HG03442 (cell line): ENCODE measurements around the gene PANK3.
"Not testable (repeated sequence)": the region's sequence is repeated elsewhere in the genome, so short reads cannot be mapped to it uniquely, and the experiment has no call there.

Source experiments
- ATAC-seq: cut with Tn5 transposase; IDR thresholded peaks from one replicate; pipeline ENCODE4 v1.9.1; 2021; ENCODE audit warnings: mild to moderate bottlenecking, moderate library complexity; ENCODE audit not compliant: unreplicated experiment

Gene PANK3

GRCh38 chr5:168553377-168554130, 25.6 kb downstream of the PANK3 start:
- ATAC-seq = no peak

- no peak for ATAC-seq
Measured at GRCh38 chr5:168552146-168552545, 27.0 kb downstream of the PANK3 start.

DNA sequence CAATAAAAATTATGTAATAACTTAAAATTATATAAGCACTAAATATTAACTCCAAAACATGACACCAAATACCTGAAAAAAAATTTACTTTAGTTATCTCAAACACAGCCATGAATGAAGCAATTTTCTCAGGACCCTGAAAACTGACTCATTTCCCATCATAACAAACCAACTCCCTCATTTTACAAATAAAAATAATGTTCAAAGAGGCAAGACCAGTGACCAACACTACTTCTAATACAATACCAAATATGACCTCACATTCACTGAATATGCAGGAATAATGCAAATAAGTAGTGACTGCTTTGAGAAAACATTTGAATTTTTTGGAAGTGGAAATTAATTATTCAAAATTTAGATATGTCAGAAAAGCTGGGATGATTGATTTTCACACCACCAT, 28.5 kb downstream of the PANK3 start:
- no peak for ATAC-seq

- no peak for ATAC-seq
Measured at GRCh38 chr5:168549554-168549953, 29.6 kb downstream of the PANK3 start.

- no peak for ATAC-seq
Measured at GRCh38 chr5:168537176-168537575, 42.0 kb downstream of the PANK3 start.

- not testable (repeated sequence) for ATAC-seq
Measured at GRCh38 chr5:168534351-168534750, 44.8 kb downstream of the PANK3 start.

GRCh38 chr5:168531987-168532864, 46.9 kb downstream of the PANK3 start:
- ATAC-seq = no peak

DNA sequence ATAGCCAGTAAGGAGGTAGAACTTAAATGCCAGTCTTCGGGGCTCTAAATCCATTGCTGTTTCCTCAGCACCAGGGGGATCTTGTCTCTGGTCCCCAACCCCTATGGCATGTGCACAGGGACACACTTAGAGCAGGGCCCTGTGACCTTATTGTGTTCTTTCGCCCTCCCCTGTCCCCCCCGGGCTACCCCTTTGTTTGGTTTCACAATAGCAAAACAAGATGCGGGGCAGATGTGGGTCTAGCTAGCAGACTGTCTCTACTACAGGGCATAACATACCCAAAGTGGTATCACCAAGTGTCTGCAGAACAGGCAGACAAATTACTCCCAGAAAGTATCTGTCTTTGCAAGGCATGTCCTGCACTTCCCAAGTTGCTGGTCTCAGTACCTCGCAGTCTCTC, 48.0 kb downstream of the PANK3 start:
- ATAC-seq = no peak

DNA sequence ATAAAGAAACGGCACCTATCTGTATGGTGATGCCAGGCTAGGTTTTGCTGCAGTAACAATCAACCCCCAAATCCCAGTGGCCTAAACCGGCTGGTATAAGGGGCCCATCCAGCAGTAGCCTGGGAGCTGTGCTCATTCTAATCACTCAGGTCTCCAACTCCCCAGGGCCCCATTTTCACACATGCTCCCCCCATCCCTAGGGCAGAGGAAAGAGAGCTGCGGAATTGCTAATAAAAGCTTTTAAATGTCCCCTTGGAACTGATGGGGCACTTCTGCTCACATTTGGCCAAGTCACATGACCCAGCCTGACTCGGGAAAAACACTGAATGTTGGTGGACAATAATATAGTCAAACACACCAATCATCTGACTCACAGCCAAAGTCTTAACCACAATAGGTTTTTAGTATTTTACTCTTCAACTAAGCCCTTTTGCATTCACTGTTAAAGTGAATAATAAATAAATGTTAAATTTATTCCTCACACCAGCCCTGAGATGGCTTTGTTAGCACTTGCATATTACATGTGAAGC, 48.5 kb downstream of the PANK3 start:
- no peak for ATAC-seq

GRCh38 chr5:168529374-168530234, 49.6 kb downstream of the PANK3 start:
- ATAC-seq = no peak

- no peak for ATAC-seq
Measured at GRCh38 chr5:168528521-168529373, 50.4 kb downstream of the PANK3 start, which contains the start of gene FBLL1. TSS of gene FBLL1 (plus strand) at chr5:168529305. CDS start at chr5:168529505, 200 bp downstream.

- no peak for ATAC-seq
Measured at GRCh38 chr5:168527756-168528295, 51.3 kb downstream of the PANK3 start.

DNA sequence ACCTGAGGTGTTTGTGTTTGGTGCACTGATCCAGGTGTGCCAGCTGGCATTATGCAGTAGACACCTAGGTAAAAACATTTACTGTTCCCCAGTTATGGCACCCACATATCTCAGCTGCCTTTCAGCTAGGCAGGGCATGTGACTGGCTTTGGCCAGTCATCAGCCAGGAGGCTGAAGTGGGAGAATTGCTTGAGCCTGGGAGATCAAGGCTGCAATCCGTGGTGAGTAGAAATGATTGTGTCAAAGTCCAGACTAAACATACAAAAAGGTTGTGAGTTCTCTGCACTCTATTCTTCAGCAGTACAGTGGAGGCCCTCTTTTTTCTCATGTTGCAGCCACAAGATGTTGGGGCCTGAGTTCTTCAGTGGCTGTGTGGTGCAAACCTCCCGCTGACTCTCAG, 53.3 kb downstream of the PANK3 start:
- ATAC-seq = no peak

- no peak for ATAC-seq
Measured at GRCh38 chr5:168513861-168514428, 65.2 kb downstream of the PANK3 start.

DNA sequence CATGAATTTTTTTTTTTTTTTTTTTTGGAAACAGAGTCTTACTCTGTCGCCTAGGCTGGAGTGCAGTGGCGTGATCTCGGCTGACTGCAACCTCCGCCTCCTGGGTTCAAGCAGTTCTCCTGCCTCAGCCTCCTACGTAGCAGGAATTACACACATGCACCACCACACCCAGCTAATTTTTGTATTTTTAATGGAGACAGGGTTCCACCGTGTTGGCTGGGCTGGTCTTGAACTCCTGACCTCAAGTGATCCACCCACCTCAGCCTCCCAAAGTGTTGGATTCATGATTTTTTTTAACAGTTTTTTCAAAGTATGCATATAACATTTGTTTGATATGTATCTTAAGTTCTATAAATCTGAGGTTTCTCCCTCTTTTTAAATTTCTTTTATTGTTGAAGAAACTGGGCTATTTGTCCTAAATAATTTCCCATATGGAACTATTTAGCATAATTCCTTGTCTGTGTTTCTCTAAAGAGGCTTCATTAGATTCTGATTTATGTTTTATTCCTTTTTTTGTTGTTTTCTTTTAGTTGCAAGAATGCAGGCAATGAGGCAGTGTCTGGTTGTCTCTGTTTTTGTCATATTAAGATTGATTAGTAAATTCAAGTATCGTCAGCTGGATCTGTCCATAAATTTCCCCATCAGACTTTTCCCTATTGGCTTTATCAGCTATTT, 76.5 kb downstream of the PANK3 start:
- no peak for ATAC-seq
